HepG2 (cell line): Measurements from ENCODE around the gene SMARCA4. TPM values are rescaled to one million over a fixed set of nuclear protein-coding genes. Genes with fewer than 3 reads are reported as not detected.

ENCODE experiments used
- ATAC-seq: fragments of 200-7000 bp; cut with Tn5 transposase; 3 replicates; pipeline ENCODE4 v1.9.1; 2020; ENCODE audit warnings: mild to moderate bottlenecking, moderate library complexity
- BruUV-seq: library from RNA; stranded (reverse); fragments of 400-500 nt; replicated peaks from 2 replicates; lab custom pipeline; 2021; lab: Mats Ljungman, UMichigan
- CTCF ChIA-PET: fragments of 300-600 bp; formaldehyde crosslinking; extraction: SDS; loops from one replicate; lab custom pipeline; 2021; ENCODE audit warnings: low total read pairs, inconsistent platforms, low intra/inter-chr PET ratio; lab: Yijun Ruan, JAX
- POLR2A ChIA-PET: fragments of 350-600 bp; sonication (Branson Sonifier 250); formaldehyde crosslinking; loops from one replicate; lab custom pipeline; 2020; ENCODE audit warnings: antibody characterized with exemption, inconsistent platforms; lab: Yijun Ruan, JAX
- DNase-seq: peaks from one replicate; pipeline ENCODE4 v3.0.0-alpha.2; 2015; ENCODE audit warnings: low spot score
- FAIRE-seq: peaks from 3 replicates; lab custom pipeline; 2011; peaks lifted over from hg19 to GRCh38; lab: Jason Lieb, UNC
- H2AFZ ChIP-seq: one replicate; pipeline ENCODE4 v1.6.1; 2011; ENCODE audit warnings: low read length, inconsistent platforms
- H3K27ac ChIP-seq: fragments of 300-600 bp; 3 replicates; pipeline ENCODE4 v1.8.0; 2011; ENCODE audit warnings: mixed run types, mild to moderate bottlenecking, mixed read lengths, low read length, inconsistent platforms; ENCODE audit not compliant: insufficient read depth; ENCODE audit errors: extremely low read length
- H3K27me3 ChIP-seq, 2 experiments: fragments of 200-600 bp in 1 of 2; 2 replicates in 1 of 2; 3 replicates in 1 of 2; pipeline versions ENCODE4 v1.6.0 to v1.8.0; 2011; ENCODE audit warnings: low read length in 2 of 2, mild to moderate bottlenecking in 2 of 2, moderate library complexity in 2 of 2, inconsistent platforms in 1 of 2; ENCODE audit not compliant: insufficient read depth in 2 of 2, control insufficient read depth in 1 of 2
- H3K36me3 ChIP-seq, 2 experiments: fragments of 200-600 bp in 1 of 2; replicated peaks in 1 of 2; 2 replicates in 1 of 2; 3 replicates in 1 of 2; pipeline versions ENCODE4 v1.5.1 to v1.8.0; 2011; ENCODE audit warnings: low read length in 2 of 2, inconsistent platforms in 1 of 2; ENCODE audit not compliant: insufficient read depth in 2 of 2, control insufficient read depth in 1 of 2
- H3K4me1 ChIP-seq: 2 replicates; pipeline ENCODE4 v1.5.1; 2012; ENCODE audit warnings: low read length, inconsistent platforms; ENCODE audit not compliant: insufficient read depth
- H3K4me2 ChIP-seq: 2 replicates; pipeline ENCODE4 v1.6.0; 2011; ENCODE audit warnings: low read depth, low read length, inconsistent platforms
- H3K4me3 ChIP-seq, 3 experiments: fragments of 200-600 bp in 1 of 3; sonication (generic), shearing (Covaris generic) in 1 of 3; replicated peaks in 1 of 3; 2 replicates each; pipeline ENCODE4 v1.5.1; 2011 to 2016; ENCODE audit warnings: low read length in 3 of 3, inconsistent platforms in 2 of 3, low read depth in 2 of 3, mild to moderate bottlenecking in 2 of 3, control low read depth in 1 of 3, mixed read lengths in 1 of 3; ENCODE audit not compliant: insufficient read depth in 1 of 3
- H3K79me2 ChIP-seq: one replicate; pipeline ENCODE4 v1.6.1; 2011; ENCODE audit warnings: low read length, inconsistent platforms; ENCODE audit not compliant: insufficient read depth
- H3K9ac ChIP-seq: 2 replicates; pipeline ENCODE4 v1.6.0; 2011; ENCODE audit warnings: mild to moderate bottlenecking, low read depth, low read length, inconsistent platforms; ENCODE audit not compliant: insufficient read depth
- H3K9me3 ChIP-seq: 2 replicates; pipeline ENCODE4 v1.5.1; 2012; ENCODE audit warnings: mild to moderate bottlenecking, low read length
- H4K20me1 ChIP-seq: 2 replicates; pipeline ENCODE4 v1.6.0; 2011; ENCODE audit warnings: inconsistent platforms, mild to moderate bottlenecking, low read length, moderate library complexity; ENCODE audit not compliant: insufficient read depth
- NONO ChIP-seq, 2 experiments: fragments of 450-650 bp in 1 of 2; sonication (generic) in 1 of 2; formaldehyde crosslinking in 1 of 2; IDR thresholded peaks in 1 of 2; conservative IDR thresholded peaks in 1 of 2; 2 replicates each; pipeline versions ENCODE4 v1.6.1 to v1.8.0; 2017 to 2022; ENCODE audit warnings: mild to moderate bottlenecking in 1 of 2, missing genetic modification reagents in 1 of 2, moderate library complexity in 1 of 2
- PREB ChIP-seq: sonication (generic); formaldehyde crosslinking; IDR thresholded peaks from 2 replicates; pipeline ENCODE4 v1.4.0; 2020; ENCODE audit warnings: missing genetic modification reagents
- ZNF17 ChIP-seq: sonication (generic); formaldehyde crosslinking; IDR thresholded peaks from 2 replicates; pipeline ENCODE4 v1.5.0; 2020; ENCODE audit warnings: mild to moderate bottlenecking, missing genetic modification reagents
- ZNF274 ChIP-seq: sonication (generic); formaldehyde crosslinking; IDR thresholded peaks from 2 replicates; pipeline ENCODE4 v1.5.1; 2020; ENCODE audit warnings: mild to moderate bottlenecking, missing genetic modification reagents
- ZNF326 ChIP-seq: sonication (generic); formaldehyde crosslinking; IDR thresholded peaks from 2 replicates; pipeline ENCODE4 v1.4.0; 2020; ENCODE audit warnings: missing genetic modification reagents, borderline replicate concordance
- WGBS: methylation state at CpG from one replicate; pipeline ENCODE4 v1.1.6; 2017; ENCODE audit warnings: low lambda C conversion rate; 5-methylcytosine and 5-hydroxymethylcytosine counted together
- in situ Hi-C: cut with HindIII; loops from 2 replicates; pipeline ENCODE4 v1.10.0; 2017; ENCODE audit warnings: low pct_unique_long_range_greater_than_20kb; ENCODE audit not compliant: extremely low pct_ligation_motif_present
- intact Hi-C: fragments of 100-400 bp; cut with micrococcal nuclease; formaldehyde crosslinking; loops from one replicate; pipeline ENCODE4 v1.10.0; 2022; ENCODE audit not compliant: unreplicated experiment
- polyA plus RNA-seq, 8 experiments: library from polyadenylated mRNA; depleted of rRNA in 3 of 8; stranded (reverse) in 7 of 8; unstranded in 1 of 8; fragments of >200 nt; fragmentation: Illumina TruSeq in 4 of 8; extraction: Trizol in 4 of 8; gene quantifications; 2 replicates each; pipeline versions ENCODE4 v1.2.1 to v1.2.3, GENCODE V29; 2011 to 2016; ENCODE audit warnings: low read depth in 4 of 8, missing spikeins in 1 of 8, mixed read lengths in 1 of 8; ENCODE audit not compliant: insufficient read depth in 1 of 8
- total RNA-seq, 5 experiments: library from RNA; depleted of rRNA; stranded (reverse); fragments of >200 nt; fragmentation: Illumina TruSeq; extraction: Trizol; gene quantifications; 2 replicates each; pipeline ENCODE4 v1.2.3, GENCODE V29; 2016; ENCODE audit warnings: low read depth in 1 of 5
- TF ChIP-seq, protein P1 (sequence below): sonication (generic); formaldehyde crosslinking; IDR thresholded peaks from 2 replicates; pipeline ENCODE4 v1.9.0; 2021; ENCODE audit warnings: missing genetic modification reagents, borderline replicate concordance
- TF ChIP-seq, protein P2 (sequence below): IDR thresholded peaks from 2 replicates; pipeline ENCODE4 v1.6.1; 2016
- TF ChIP-seq, protein P3 (sequence below): sonication (generic); formaldehyde crosslinking; IDR thresholded peaks from 2 replicates; pipeline ENCODE4 v1.4.0; 2020; ENCODE audit warnings: missing genetic modification reagents, low read depth, mild to moderate bottlenecking, borderline replicate concordance
- TF ChIP-seq, protein P4 (sequence below): sonication (generic); formaldehyde crosslinking; IDR thresholded peaks from 2 replicates; pipeline ENCODE4 v1.4.0; 2020; ENCODE audit warnings: missing genetic modification reagents

Gene SMARCA4
- total and polyA plus RNA-seq, 2 of the 13 experiments (the other 11 are each of a cell fraction or from before 2014, with no cell fraction given) = 25.4 to 45.9 TPM

GRCh38 chr19:10945264-10945663, 15.6 kb upstream of the SMARCA4 start:
- TF ChIP-seq ZNF274 = no peak
- FAIRE-seq (no peak), DNase-seq (no peak), ATAC-seq (no peak)
- H3K36me3 ChIP-seq = no peaks in the 10 kb centered on the region
- H3K4me3 ChIP-seq = no peak overlapping the region
- POLR2A ChIA-PET = interaction anchor here (0.7 to 1.2 kb wide), 2 partner anchors 9 to 329 kb away, joined by 3 to 5 read pairs; no protein-coding TSS in a partner anchor
- H3K27ac ChIP-seq = no peak overlapping the region
- 95% methylated on average over 4 of the region's 4 CpGs for WGBS
- no peaks in the 10 kb centered on the region for H3K9me3 ChIP-seq
- H3K79me2 ChIP-seq = no peaks in the 10 kb centered on the region
- peaks cover 44% of the 10 kb centered on the region for H3K4me1 ChIP-seq
- in situ Hi-C loops (no loop called here), intact Hi-C loops (no loop called here)
- CTCF ChIA-PET = no interaction called here
- no peak overlapping the region for H3K9ac ChIP-seq
- no TSS peak for BruUV-seq
- no peaks in the 10 kb centered on the region for H3K27me3 ChIP-seq
- H3K4me2 ChIP-seq = no peak overlapping the region
- no peaks in the 10 kb centered on the region for H4K20me1 ChIP-seq
- no peak overlapping the region for H2AFZ ChIP-seq

DNA sequence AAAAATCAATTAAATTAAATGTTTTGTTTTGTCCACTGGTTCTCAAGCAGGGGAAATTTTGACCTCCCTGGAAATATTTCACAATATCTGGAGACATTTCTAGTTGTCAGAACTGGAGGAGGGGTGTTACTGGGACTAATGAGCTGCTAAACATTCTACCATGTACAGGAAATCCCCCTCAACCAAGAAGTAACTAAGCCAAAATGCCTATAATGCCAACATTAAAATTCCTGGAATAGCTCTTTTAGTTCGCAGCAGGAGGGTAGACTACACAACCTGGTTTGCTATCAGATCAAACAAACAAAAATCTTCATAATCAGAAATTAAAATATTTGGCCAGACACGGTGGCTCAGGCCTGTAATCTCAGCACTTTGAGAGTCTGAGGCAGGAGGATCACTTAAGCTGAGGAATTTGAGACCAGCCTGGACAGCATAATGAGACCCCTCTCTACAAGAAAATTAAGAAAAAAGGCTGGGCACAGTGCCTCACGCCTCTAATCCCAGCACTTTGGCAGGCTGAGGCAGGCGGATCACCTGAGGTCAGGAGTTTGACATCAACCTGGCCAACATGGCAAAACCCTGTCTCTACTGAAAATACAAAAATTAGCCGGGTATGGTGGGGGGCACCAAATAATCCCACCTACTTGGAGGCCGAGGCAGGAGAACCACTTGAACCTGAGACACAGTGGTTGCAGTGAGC, 13.7 kb upstream of the SMARCA4 start:
- H3K27me3 ChIP-seq = no peaks in the 10 kb centered on the region
- in situ Hi-C loops = no loop called here
- peaks cover 26% of the 10 kb centered on the region; the same call in 1 of the 2 replicates for H3K4me1 ChIP-seq
- no peaks in the 10 kb centered on the region for H3K9me3 ChIP-seq
- no peaks in the 10 kb centered on the region for H3K36me3 ChIP-seq
- FAIRE-seq (no peak), DNase-seq (no peak), ATAC-seq (no peak)
- H3K9ac ChIP-seq = no peak overlapping the region
- TF ChIP-seq NONO (IDR thresholded peaks at IDR 0.05) (no peak), NONO (CRISPR knock-in tag; conservative IDR thresholded peaks at IDR 0.05) (no peak), ZNF17 (CRISPR knock-in tag) (no peak), PREB (no peak), ZNF326 (CRISPR knock-in tag) (no peak)
- TF ChIP-seq, protein P1, sequence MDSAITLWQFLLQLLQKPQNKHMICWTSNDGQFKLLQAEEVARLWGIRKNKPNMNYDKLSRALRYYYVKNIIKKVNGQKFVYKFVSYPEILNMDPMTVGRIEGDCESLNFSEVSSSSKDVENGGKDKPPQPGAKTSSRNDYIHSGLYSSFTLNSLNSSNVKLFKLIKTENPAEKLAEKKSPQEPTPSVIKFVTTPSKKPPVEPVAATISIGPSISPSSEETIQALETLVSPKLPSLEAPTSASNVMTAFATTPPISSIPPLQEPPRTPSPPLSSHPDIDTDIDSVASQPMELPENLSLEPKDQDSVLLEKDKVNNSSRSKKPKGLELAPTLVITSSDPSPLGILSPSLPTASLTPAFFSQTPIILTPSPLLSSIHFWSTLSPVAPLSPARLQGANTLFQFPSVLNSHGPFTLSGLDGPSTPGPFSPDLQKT = no peak
- TF ChIP-seq, protein P2, sequence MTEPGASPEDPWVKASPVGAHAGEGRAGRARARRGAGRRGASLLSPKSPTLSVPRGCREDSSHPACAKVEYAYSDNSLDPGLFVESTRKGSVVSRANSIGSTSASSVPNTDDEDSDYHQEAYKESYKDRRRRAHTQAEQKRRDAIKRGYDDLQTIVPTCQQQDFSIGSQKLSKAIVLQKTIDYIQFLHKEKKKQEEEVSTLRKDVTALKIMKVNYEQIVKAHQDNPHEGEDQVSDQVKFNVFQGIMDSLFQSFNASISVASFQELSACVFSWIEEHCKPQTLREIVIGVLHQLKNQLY (CRISPR knock-in tag) = no peak
- TF ChIP-seq, protein P3, sequence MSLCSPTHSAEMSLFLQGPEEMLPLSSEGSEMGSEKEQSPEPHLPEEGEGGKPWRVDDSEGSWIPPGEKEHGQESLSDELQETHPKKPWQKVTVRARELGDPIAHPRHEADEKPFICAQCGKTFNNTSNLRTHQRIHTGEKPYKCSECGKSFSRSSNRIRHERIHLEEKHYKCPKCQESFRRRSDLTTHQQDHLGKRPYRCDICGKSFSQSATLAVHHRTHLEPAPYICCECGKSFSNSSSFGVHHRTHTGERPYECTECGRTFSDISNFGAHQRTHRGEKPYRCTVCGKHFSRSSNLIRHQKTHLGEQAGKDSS (CRISPR knock-in tag) = no peak
- TF ChIP-seq, protein P4, sequence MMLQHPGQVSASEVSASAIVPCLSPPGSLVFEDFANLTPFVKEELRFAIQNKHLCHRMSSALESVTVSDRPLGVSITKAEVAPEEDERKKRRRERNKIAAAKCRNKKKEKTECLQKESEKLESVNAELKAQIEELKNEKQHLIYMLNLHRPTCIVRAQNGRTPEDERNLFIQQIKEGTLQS (CRISPR knock-in tag) = no peak
- H3K4me3 ChIP-seq = no peak overlapping the region
- intact Hi-C loops = no loop called here
- H4K20me1 ChIP-seq = no peaks in the 10 kb centered on the region
- no peak overlapping the region for H2AFZ ChIP-seq
- WGBS = 38% methylated on average over 6 of the region's 6 CpGs
- ChIA-PET POLR2A (no interaction called here), CTCF (no interaction called here)
- BruUV-seq = no TSS peak
- H3K27ac ChIP-seq = no peak overlapping the region
- peak overlapping the region; percentile 19; the same call in 1 of the 2 replicates for H3K4me2 ChIP-seq
- H3K79me2 ChIP-seq = no peaks in the 10 kb centered on the region
